NCI-H748 (cell line): ENCODE measurements around the gene SLC15A4.
"Not testable (repeated sequence)": the region's sequence is repeated elsewhere in the genome, so short reads cannot be mapped to it uniquely, and the experiment has no call there.

Experiments used
- DNase-seq: peaks from one replicate; lab custom pipeline; 2025; ENCODE audit not compliant: unreplicated experiment; lab: John Stamatoyannopoulos, UW

Gene SLC15A4

GRCh38 chr12:128823916-128824839, at the start of gene SLC15A4:
SLC15A4 (minus strand) TSS chr12:128823958; CDS start chr12:128823943, 15 bp downstream.
- DNase-seq = peak; percentile 98

GRCh38 chr12:128872303-128872702, 48.5 kb upstream of the SLC15A4 start:
- no peak for DNase-seq

GRCh38 chr12:128871516-128871892, 47.7 kb upstream of the SLC15A4 start:
- DNase-seq = no peak

GRCh38 chr12:128867466-128867865, 43.7 kb upstream of the SLC15A4 start:
- no peak for DNase-seq

GRCh38 chr12:128864516-128865186, 40.9 kb upstream of the SLC15A4 start:
- DNase-seq = no peak

GRCh38 chr12:128863957-128864356, 40.2 kb upstream of the SLC15A4 start:
- no peak for DNase-seq

- no peak for DNase-seq
These were observed 37.7 kb upstream of the SLC15A4 start for GRCh38 chr12:128861226-128862016.

- no peak for DNase-seq
These were observed 35.6 kb upstream of the SLC15A4 start for GRCh38 chr12:128859311-128859710.

GRCh38 chr12:128857133-128857763, 33.5 kb upstream of the SLC15A4 start:
- DNase-seq = no peak

- no peak for DNase-seq
These were observed 33.0 kb upstream of the SLC15A4 start for GRCh38 chr12:128856791-128857078.

GRCh38 chr12:128856035-128856790, 32.5 kb upstream of the SLC15A4 start:
- DNase-seq = no peak

GRCh38 chr12:128853600-128854197, 29.9 kb upstream of the SLC15A4 start:
- peak; percentile 66 for DNase-seq

- no peak for DNase-seq
These were observed 29.3 kb upstream of the SLC15A4 start, which contains the start of gene GLT1D1 for GRCh38 chr12:128852885-128853599. GLT1D1 (plus strand) TSS chr12:128853478; CDS start chr12:128853582, 104 bp downstream.

GRCh38 chr12:128852026-128852698, 28.4 kb upstream of the SLC15A4 start:
- no peak for DNase-seq

- DNase-seq = not testable (repeated sequence)
These were observed 27.7 kb upstream of the SLC15A4 start for GRCh38 chr12:128851429-128851828.

- DNase-seq = no peak
These were observed 26.6 kb upstream of the SLC15A4 start for GRCh38 chr12:128850400-128850799.

GRCh38 chr12:128849806-128850205, 26.0 kb upstream of the SLC15A4 start:
- DNase-seq = not testable (repeated sequence)

- no peak for DNase-seq
These were observed 24.6 kb upstream of the SLC15A4 start for GRCh38 chr12:128848371-128848770.

GRCh38 chr12:128846671-128847070, 22.9 kb upstream of the SLC15A4 start:
- DNase-seq = not testable (repeated sequence)
